ENCODE measurements around the gene COMMD3.
A peak's percentile ranks its signal among the peaks of the same experiment; 100 is the strongest.

The COMMD3 gene

DNA sequence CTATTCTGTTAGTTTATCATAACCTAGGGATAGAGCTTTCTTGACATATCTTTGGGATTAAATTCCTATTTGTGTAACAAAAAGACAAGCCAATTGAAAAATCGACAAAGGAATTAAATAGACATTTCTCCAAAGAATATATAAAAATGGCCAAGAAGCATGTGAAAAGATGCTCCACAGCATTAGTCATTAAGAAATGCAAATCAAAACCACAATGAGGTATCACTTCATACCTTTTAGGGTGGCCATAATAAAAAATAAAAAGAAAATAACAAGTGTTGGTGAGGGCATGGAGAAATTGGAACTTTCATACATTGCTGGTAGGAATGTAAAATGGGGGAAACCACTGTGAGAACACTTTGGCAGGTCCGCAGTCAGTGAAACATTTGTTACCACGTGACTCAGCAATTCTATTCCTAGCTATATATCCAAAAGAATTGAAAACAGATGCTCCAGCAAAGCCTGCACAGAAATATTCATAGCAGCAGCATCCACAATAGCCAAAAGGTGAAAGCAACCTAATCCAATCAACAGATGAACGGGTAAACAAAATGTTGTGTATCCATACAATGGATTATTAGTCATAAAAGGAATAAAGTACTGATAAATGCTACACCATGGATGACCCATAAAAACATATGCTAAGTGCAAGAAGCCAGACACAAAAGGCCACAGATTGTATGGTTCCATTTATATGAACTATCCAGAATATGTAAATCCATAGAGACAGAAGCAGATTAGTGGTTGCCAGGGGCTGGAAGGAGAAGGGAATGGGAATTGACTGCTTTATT is 49.7 kb downstream of the COMMD3 start:
- Histone ChIP-seq H3K79me2 (ENCODE audit: insufficient read depth, low read length) (no peaks in the 10 kb centered on the region), H3F3A (ENCODE audit: low read depth) (no peaks in the 10 kb centered on the region), H3K9ac (ENCODE audit: low read depth, low read length, poor library complexity, severe bottlenecking) (no peak overlapping the region), H3K4me1 (ENCODE audit: insufficient read depth, low read length, poor library complexity, severe bottlenecking) (peaks cover 46% of the 10 kb centered on the region), H3K36me3 (ENCODE audit: insufficient read depth, low read length) (no peaks in the 10 kb centered on the region), H3K27me3 (ENCODE audit: insufficient read depth, low read length, poor library complexity, severe bottlenecking) (no peaks in the 10 kb centered on the region), H3K4me3 (ENCODE audit: low read length, poor library complexity, severe bottlenecking) (no peak overlapping the region), H3K4me2 (ENCODE audit: low read depth, low read length, poor library complexity, severe bottlenecking) (no peak overlapping the region), H3K9me2 (replicated peaks; ENCODE audit: low read depth, low read length) (no peaks in the 10 kb centered on the region), H3K9me3 (ENCODE audit: insufficient read depth, low read depth, low read length) (no peaks in the 10 kb centered on the region), H2AFZ (ENCODE audit: low read length) (no peak overlapping the region), H4K20me1 (ENCODE audit: insufficient read depth, low read length, poor library complexity, severe bottlenecking) (no peaks in the 10 kb centered on the region)
- TF ChIP-seq, protein P1, sequence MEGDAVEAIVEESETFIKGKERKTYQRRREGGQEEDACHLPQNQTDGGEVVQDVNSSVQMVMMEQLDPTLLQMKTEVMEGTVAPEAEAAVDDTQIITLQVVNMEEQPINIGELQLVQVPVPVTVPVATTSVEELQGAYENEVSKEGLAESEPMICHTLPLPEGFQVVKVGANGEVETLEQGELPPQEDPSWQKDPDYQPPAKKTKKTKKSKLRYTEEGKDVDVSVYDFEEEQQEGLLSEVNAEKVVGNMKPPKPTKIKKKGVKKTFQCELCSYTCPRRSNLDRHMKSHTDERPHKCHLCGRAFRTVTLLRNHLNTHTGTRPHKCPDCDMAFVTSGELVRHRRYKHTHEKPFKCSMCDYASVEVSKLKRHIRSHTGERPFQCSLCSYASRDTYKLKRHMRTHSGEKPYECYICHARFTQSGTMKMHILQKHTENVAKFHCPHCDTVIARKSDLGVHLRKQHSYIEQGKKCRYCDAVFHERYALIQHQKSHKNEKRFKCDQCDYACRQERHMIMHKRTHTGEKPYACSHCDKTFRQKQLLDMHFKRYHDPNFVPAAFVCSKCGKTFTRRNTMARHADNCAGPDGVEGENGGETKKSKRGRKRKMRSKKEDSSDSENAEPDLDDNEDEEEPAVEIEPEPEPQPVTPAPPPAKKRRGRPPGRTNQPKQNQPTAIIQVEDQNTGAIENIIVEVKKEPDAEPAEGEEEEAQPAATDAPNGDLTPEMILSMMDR (conservative IDR thresholded peaks at IDR 0.05; ENCODE audit: low read length): no peak
- no peak for TF ChIP-seq EZH2phosphoT487 (IDR thresholded peaks at IDR 0.05; ENCODE audit: borderline replicate concordance)

DNA sequence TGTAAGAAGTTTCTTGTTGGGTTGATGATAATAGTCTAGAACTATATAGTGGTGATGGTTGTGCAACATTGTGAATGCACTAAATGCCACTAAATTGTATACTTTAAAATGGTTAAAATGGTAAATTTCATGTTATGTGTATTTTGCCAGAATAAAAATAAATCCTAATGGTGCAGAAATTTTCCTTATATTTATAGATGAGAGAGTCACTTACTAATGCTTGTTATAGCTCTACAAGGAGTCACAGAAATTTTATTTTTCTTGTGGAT is 50.2 kb downstream of the COMMD3 start:
- Histone ChIP-seq H4K20me1 (ENCODE audit: insufficient read depth, low read length, poor library complexity, severe bottlenecking) (no peaks in the 10 kb centered on the region), H2AFZ (ENCODE audit: low read length) (peak overlapping the region; percentile 51; the same call in 1 of the 2 replicates), H3K79me2 (ENCODE audit: insufficient read depth, low read length) (no peaks in the 10 kb centered on the region), H3K27me3 (ENCODE audit: insufficient read depth, low read length, poor library complexity, severe bottlenecking) (no peaks in the 10 kb centered on the region), H3K4me1 (ENCODE audit: insufficient read depth, low read length, poor library complexity, severe bottlenecking) (peaks cover 48% of the 10 kb centered on the region), H3K36me3 (ENCODE audit: insufficient read depth, low read length) (no peaks in the 10 kb centered on the region), H3K4me2 (ENCODE audit: low read depth, low read length, poor library complexity, severe bottlenecking) (peak overlapping the region; percentile 55), H3K9me2 (replicated peaks; ENCODE audit: low read depth, low read length) (no peaks in the 10 kb centered on the region), H3K4me3 (ENCODE audit: low read length, poor library complexity, severe bottlenecking) (no peak overlapping the region), H3K9me3 (ENCODE audit: insufficient read depth, low read depth, low read length) (no peaks in the 10 kb centered on the region), H3K9ac (ENCODE audit: low read depth, low read length, poor library complexity, severe bottlenecking) (no peak overlapping the region), H3F3A (ENCODE audit: low read depth) (no peaks in the 10 kb centered on the region)
- no peak for TF ChIP-seq EZH2phosphoT487 (IDR thresholded peaks at IDR 0.05; ENCODE audit: borderline replicate concordance)
- TF ChIP-seq, protein P1 (conservative IDR thresholded peaks at IDR 0.05; ENCODE audit: low read length): no peak

DNA sequence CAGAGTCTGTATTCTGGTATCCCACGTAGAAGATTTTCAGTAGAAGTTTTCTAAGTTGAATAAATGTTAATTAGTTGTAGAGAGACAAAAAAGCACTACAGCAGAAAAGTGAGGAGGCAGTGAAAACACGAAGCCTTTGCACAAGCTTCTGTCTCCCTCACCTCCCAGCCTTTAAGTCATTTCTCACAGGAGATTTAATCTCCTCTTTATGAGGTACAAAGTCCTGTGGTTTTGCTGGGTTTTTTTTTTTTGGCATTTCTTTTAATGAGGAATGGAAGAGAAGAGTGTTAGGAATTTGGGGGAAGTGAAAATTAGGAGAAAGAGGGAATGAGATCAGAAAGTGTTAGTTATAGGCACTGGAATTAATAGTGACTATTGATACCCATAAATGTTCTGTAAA is 50.6 kb downstream of the COMMD3 start:
- Histone ChIP-seq H2AFZ (ENCODE audit: low read length) (peak overlapping the region; percentile 51; the same call in 1 of the 2 replicates), H4K20me1 (ENCODE audit: insufficient read depth, low read length, poor library complexity, severe bottlenecking) (no peaks in the 10 kb centered on the region)

More for the DNA sequence above, 50.6 kb downstream of the COMMD3 start:
- no peaks in the 10 kb centered on the region for H3K27me3 ChIP-seq (ENCODE audit: insufficient read depth, low read length, poor library complexity, severe bottlenecking)
- no peaks in the 10 kb centered on the region for H3K9me3 ChIP-seq (ENCODE audit: insufficient read depth, low read depth, low read length)
- H3K9me2 ChIP-seq (replicated peaks; ENCODE audit: low read depth, low read length): no peaks in the 10 kb centered on the region
- H3K9ac ChIP-seq (ENCODE audit: low read depth, low read length, poor library complexity, severe bottlenecking): no peak overlapping the region
- H3F3A ChIP-seq (ENCODE audit: low read depth): no peaks in the 10 kb centered on the region
- TF ChIP-seq EZH2phosphoT487 (IDR thresholded peaks at IDR 0.05; ENCODE audit: borderline replicate concordance): no peak
- TF ChIP-seq, protein P1 (conservative IDR thresholded peaks at IDR 0.05; ENCODE audit: low read length): no peak
- H3K4me2 ChIP-seq (ENCODE audit: low read depth, low read length, poor library complexity, severe bottlenecking): peak overlapping the region; percentile 55
- H3K79me2 ChIP-seq (ENCODE audit: insufficient read depth, low read length): no peaks in the 10 kb centered on the region
- no peaks in the 10 kb centered on the region for H3K36me3 ChIP-seq (ENCODE audit: insufficient read depth, low read length)
- H3K4me3 ChIP-seq (ENCODE audit: low read length, poor library complexity, severe bottlenecking): no peak overlapping the region
- H3K4me1 ChIP-seq (ENCODE audit: insufficient read depth, low read length, poor library complexity, severe bottlenecking): peaks cover 48% of the 10 kb centered on the region

All from Loucy (cell line).